OCI-LY7 (cell line): ENCODE results near the gene DNAJA3. TPM values are rescaled to one million over a fixed set of nuclear protein-coding genes. Genes with fewer than 3 reads are reported as not detected.

Experiments used
- BruUV-seq: library from RNA; stranded (reverse); fragments of 400-500 nt; replicated peaks from 2 replicates; lab custom pipeline; 2021; lab: Mats Ljungman, UMichigan
- CTCF ChIA-PET: fragments of 300-600 bp; sonication (Branson Sonifier 250); formaldehyde crosslinking; loops from one replicate; lab custom pipeline; 2022; ENCODE audit warnings: antibody characterized with exemption; ENCODE audit not compliant: unreplicated experiment; lab: Charles Lee
- POLR2A ChIA-PET: fragments of 300-600 bp; sonication (Branson Sonifier 250); formaldehyde crosslinking; loops from one replicate; lab custom pipeline; 2022; ENCODE audit warnings: antibody characterized with exemption; lab: Charles Lee
- DNase-seq: peaks from one replicate; pipeline ENCODE4 v3.0.0-alpha.2; 2015; ENCODE audit warnings: low spot score
- H2AFZ ChIP-seq: fragments of 200-600 bp; sonication (generic), shearing (Covaris generic); 2 replicates; pipeline ENCODE4 v1.6.1; 2014; ENCODE audit warnings: mild to moderate bottlenecking, antibody characterized with exemption, low read length, moderate library complexity
- H3K27ac ChIP-seq: fragments of 200-600 bp; sonication (generic); 2 replicates; pipeline ENCODE4 v1.5.1; 2014; ENCODE audit warnings: mixed run types, low read depth, mild to moderate bottlenecking, moderate library complexity, low read length, inconsistent platforms; ENCODE audit not compliant: poor library complexity, severe bottlenecking
- H3K36me3 ChIP-seq: fragments of 200-600 bp; sonication (generic); 2 replicates; pipeline ENCODE4 v1.6.1; 2014; ENCODE audit warnings: mild to moderate bottlenecking, antibody characterized with exemption, low read length, moderate library complexity, mixed read lengths; ENCODE audit not compliant: insufficient read depth
- H3K4me1 ChIP-seq: fragments of 200-600 bp; sonication (generic); 2 replicates; pipeline ENCODE4 v1.5.1; 2014; ENCODE audit warnings: mild to moderate bottlenecking, low read length; ENCODE audit not compliant: insufficient read depth, poor library complexity, severe bottlenecking
- H3K4me2 ChIP-seq: fragments of 200-600 bp; sonication (generic); 2 replicates; pipeline ENCODE4 v1.6.1; 2014; ENCODE audit warnings: mild to moderate bottlenecking, low read length
- H3K4me3 ChIP-seq: fragments of 200-600 bp; sonication (generic); 2 replicates; pipeline ENCODE4 v1.5.1; 2014; ENCODE audit warnings: mild to moderate bottlenecking, low read depth, low read length; ENCODE audit not compliant: poor library complexity, severe bottlenecking
- H3K79me2 ChIP-seq: fragments of 200-600 bp; sonication (generic); 2 replicates; pipeline ENCODE4 v1.6.1; 2016; ENCODE audit warnings: low read depth, mild to moderate bottlenecking, low read length, moderate library complexity, mixed read lengths; ENCODE audit not compliant: insufficient read depth
- H3K9me2 ChIP-seq: fragments of 200-600 bp; sonication (generic); 2 replicates; pipeline ENCODE4 v1.6.1; 2016; ENCODE audit warnings: mild to moderate bottlenecking, low read length, mixed read lengths; ENCODE audit not compliant: insufficient read depth
- H3K9me3 ChIP-seq: fragments of 200-600 bp; sonication (generic); 2 replicates; pipeline ENCODE4 v1.6.1; 2014; ENCODE audit warnings: mild to moderate bottlenecking, mixed run types, low read length, mixed read lengths
- H4K20me1 ChIP-seq: fragments of 200-600 bp; sonication (generic); 2 replicates; pipeline ENCODE4 v1.6.1; 2014; ENCODE audit warnings: mild to moderate bottlenecking, antibody characterized with exemption, low read length, moderate library complexity, mixed read lengths; ENCODE audit not compliant: insufficient read depth
- EZH2phosphoT487 ChIP-seq: fragments of 200-600 bp; sonication (generic); IDR thresholded peaks from 2 replicates; pipeline ENCODE4 v1.6.1; 2018; ENCODE audit warnings: low read depth, borderline replicate concordance, mild to moderate bottlenecking, mixed run types, antibody characterized with exemption, low read length, moderate library complexity, mixed read lengths
- intact Hi-C: fragments of 100-400 bp; cut with micrococcal nuclease; formaldehyde crosslinking; loops from one replicate; pipeline ENCODE4 v1.10.0; 2022; ENCODE audit not compliant: unreplicated experiment
- total RNA-seq, 2 experiments: library from RNA; depleted of rRNA in 1 of 2; stranded (reverse); fragments of >200 nt in 1 of 2; shearing (Covaris generic) in 1 of 2; gene quantifications; 2 replicates each; pipeline ENCODE4 v1.2.3, GENCODE V29; 2014 to 2022
- TF ChIP-seq, protein P1 (sequence below): fragments of 200-600 bp; sonication (generic); conservative IDR thresholded peaks from 2 replicates; pipeline ENCODE4 v1.5.1; 2014; ENCODE audit warnings: mild to moderate bottlenecking, antibody characterized with exemption, low read length, moderate library complexity, mixed read lengths

DNAJA3 gene
- total RNA-seq, 2 experiments from 2014 or later: 89.8 to 94.3 TPM

DNA sequence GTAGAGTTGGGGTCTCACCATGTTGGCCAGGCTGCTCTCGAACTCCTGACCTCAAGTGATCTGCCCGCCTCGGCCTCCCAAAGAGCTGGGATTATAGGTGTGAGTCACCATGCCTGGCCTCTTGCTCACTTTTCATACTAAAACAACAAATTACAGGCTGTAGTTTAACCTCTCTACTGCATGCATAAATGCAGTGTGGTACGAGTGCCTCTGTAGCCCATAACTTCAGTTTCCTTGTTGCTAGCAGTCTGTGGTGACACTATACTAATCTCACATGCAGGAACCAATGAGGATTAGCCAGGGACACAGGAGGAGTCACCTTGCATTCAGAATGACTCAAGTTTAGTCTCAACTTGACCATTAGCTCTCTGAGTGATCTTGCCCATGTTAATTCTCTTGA is 70.6 kb downstream of the DNAJA3 start:
- no peak overlapping the region for H3K4me2 ChIP-seq
- intact Hi-C loops: no loop called here
- ChIA-PET POLR2A (no interaction called here), CTCF (no interaction called here)
- DNase-seq: no peak
- TF ChIP-seq, protein P1, sequence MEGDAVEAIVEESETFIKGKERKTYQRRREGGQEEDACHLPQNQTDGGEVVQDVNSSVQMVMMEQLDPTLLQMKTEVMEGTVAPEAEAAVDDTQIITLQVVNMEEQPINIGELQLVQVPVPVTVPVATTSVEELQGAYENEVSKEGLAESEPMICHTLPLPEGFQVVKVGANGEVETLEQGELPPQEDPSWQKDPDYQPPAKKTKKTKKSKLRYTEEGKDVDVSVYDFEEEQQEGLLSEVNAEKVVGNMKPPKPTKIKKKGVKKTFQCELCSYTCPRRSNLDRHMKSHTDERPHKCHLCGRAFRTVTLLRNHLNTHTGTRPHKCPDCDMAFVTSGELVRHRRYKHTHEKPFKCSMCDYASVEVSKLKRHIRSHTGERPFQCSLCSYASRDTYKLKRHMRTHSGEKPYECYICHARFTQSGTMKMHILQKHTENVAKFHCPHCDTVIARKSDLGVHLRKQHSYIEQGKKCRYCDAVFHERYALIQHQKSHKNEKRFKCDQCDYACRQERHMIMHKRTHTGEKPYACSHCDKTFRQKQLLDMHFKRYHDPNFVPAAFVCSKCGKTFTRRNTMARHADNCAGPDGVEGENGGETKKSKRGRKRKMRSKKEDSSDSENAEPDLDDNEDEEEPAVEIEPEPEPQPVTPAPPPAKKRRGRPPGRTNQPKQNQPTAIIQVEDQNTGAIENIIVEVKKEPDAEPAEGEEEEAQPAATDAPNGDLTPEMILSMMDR: no peak
- TF ChIP-seq EZH2phosphoT487: no peak
- no peak overlapping the region for H3K27ac ChIP-seq
- no peaks in the 10 kb centered on the region for H3K9me2 ChIP-seq
- no peaks in the 10 kb centered on the region; the same call in 1 of the 2 replicates for H3K79me2 ChIP-seq
- H3K36me3 ChIP-seq: peaks cover 34% of the 10 kb centered on the region; the same call in 1 of the 2 replicates
- H4K20me1 ChIP-seq: no peaks in the 10 kb centered on the region
- H2AFZ ChIP-seq: no peak overlapping the region
- H3K9me3 ChIP-seq: no peaks in the 10 kb centered on the region
- no peaks in the 10 kb centered on the region for H3K4me1 ChIP-seq
- BruUV-seq: no TSS peak
- no peak overlapping the region for H3K4me3 ChIP-seq

DNA sequence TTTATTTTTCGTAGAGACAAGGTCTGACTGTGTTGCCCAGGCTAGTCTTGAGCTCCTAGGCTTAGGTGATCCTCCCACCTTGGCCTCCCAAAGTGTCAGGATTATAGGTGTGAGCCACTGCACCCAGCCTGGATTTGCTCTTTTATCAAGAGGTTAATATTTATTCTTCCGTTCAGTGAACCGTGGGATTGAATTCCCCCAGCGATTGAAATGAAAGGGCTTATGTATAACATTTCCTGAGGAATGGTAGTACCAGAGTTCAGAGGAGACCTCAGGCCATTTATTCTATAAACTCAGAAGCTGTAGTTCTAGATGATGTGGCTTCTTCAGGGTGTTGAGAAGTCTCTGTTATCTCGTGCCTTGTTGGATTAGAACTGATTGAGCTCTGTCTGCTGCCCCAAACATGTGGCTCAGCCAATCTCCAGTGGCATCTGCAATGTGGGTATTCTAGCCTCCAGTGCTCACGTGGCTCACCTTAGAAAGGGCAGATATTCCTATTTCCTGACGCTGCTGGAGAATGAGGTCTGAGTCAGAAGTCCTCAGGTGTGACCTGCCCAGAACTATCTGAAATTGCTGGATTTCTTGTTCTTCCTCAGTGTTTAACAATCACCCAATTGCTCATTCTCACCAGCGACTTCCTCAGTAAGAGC is 73.0 kb downstream of the DNAJA3 start:
- Histone ChIP-seq H3K4me3 (no peak overlapping the region), H3K27ac (no peak overlapping the region), H3K9me3 (no peaks in the 10 kb centered on the region), H3K4me2 (no peak overlapping the region), H3K9me2 (no peaks in the 10 kb centered on the region), H3K79me2 (peaks cover 4% of the 10 kb centered on the region; the same call in 1 of the 2 replicates), H3K36me3 (peaks cover 26% of the 10 kb centered on the region; the same call in 1 of the 2 replicates), H2AFZ (no peak overlapping the region), H4K20me1 (no peaks in the 10 kb centered on the region), H3K4me1 (peaks cover 6% of the 10 kb centered on the region)
- no peak for DNase-seq
- intact Hi-C loops: no loop called here
- no TSS peak for BruUV-seq
- no peak for TF ChIP-seq EZH2phosphoT487
- TF ChIP-seq, protein P1: no peak
- POLR2A ChIA-PET: interaction anchor here (0.9 kb wide), 1 partner anchor 8 kb away, joined by 3 read pairs; no protein-coding TSS in a partner anchor
- CTCF ChIA-PET: no interaction called here

DNA sequence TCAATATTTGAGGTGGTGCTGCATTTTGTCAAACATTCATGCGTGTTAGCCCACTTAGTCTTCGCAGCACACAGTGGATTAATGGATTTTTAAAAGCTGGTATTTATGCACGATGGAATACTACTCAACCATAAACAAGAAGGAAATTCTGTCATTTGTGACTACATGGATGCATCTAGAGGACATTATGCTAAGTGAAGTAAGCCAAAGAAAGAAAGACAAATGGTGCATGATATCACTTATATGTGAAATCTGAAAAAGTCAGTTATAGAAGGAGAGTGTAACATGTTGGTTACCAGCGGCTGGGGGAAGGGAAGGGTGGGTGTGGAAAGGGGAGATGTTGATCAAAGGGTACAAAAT is 73.5 kb downstream of the DNAJA3 start:
- CTCF ChIA-PET: interaction anchor here (1.1 kb wide), 1 partner anchor 9 kb away, joined by 3 read pairs; no protein-coding TSS in a partner anchor
- no TSS peak for BruUV-seq
- POLR2A ChIA-PET: interaction anchor here (0.9 kb wide), 1 partner anchor 9 kb away, joined by 3 read pairs; no protein-coding TSS in a partner anchor
- Histone ChIP-seq H2AFZ (no peak overlapping the region), H3K27ac (no peak overlapping the region), H3K4me3 (no peak overlapping the region), H3K36me3 (peaks cover 26% of the 10 kb centered on the region; the same call in 1 of the 2 replicates), H3K4me2 (no peak overlapping the region), H3K4me1 (peaks cover 6% of the 10 kb centered on the region), H4K20me1 (no peaks in the 10 kb centered on the region), H3K79me2 (0 out of 2 replicates have a peak, but pooled peaks cover 4% of the 10 kb centered on the region), H3K9me2 (no peaks in the 10 kb centered on the region), H3K9me3 (no peaks in the 10 kb centered on the region)
- DNase-seq: no peak
- intact Hi-C loops: no loop called here
- TF ChIP-seq, protein P1: no peak
- TF ChIP-seq EZH2phosphoT487: no peak
